NCI-H2029 treated with DMSO at 0.1 percent for 48 hours (cell line): ENCODE measurements around the gene TCEAL1.
"Not testable (repeated sequence)": the region's sequence is repeated elsewhere in the genome, so short reads cannot be mapped to it uniquely, and the experiment has no call there.

Experiments used
- DNase-seq: peaks from one replicate; lab custom pipeline; 2025; lab: John Stamatoyannopoulos, UW

TCEAL1 gene, protein sequence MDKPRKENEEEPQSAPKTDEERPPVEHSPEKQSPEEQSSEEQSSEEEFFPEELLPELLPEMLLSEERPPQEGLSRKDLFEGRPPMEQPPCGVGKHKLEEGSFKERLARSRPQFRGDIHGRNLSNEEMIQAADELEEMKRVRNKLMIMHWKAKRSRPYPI

DNA sequence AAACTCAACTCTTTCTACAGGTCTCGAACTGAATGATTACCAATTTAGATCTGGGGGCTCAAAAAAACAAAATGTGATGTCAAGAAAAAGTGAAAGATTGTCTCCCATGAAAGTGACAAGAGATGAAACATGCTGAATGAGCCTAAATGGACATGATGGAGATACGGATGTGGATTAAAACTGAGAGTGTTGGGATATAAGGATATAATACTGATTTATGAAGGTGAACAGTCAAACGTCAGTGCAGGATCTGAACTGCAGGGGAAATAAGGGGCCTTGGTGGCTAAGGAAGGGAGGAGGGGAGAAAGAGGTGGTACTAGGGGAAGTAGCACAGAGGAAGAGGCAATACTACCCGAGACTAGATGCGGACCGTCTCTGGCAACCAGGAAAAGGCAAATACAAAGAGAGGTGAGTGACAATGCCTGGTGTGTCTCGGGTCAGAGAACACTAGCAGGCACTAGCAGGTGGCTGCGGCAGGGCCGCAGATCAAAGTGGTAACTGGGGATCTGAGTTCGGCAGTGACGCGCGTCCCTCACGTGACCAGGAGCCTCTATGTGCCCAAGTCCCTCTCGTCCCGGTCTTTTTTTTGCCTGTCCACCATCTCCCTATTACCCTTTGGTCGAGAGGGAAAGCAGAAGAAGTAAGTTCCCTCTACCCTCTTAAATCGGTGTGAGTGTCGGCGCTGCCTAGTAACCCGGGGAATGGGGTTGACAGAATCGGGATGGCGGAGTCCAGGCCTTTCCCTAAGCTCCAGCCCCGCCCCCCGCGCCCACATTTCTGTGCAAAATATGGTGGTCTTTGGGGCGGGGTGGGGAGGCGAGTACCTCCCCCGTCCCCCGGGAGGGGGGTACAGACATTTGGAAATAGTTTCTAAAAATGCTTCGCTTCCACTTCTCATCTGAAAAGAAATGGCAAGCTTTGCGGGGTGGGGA lies at the start of gene TCEAL1:
Gene TCEAL1, plus strand, starts transcription at position 590 of the 932 bp plus-strand sequence. CDS start 942 bp downstream, outside the sequence.
- peak; percentile 31 for DNase-seq

DNA sequence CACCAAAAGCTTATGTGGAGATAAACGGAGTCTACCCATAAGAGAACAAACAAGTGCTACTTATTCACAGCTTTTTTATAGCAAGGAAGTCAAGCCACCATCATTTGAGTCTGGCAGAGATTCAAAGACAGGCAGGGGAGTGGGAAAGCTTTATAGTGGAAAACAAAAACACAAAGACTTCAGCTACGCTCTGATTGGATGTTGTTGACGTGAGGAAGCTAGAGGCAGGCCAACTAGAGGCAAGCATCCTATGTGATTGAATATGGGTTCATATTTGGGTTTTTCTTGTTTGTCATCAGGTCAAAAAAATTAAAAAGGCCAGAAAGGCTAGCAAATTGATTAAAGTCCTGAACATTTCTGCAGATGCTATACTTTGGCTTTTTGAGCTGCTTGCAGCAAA lies 44.2 kb upstream of the TCEAL1 start:
- DNase-seq = no peak

DNA sequence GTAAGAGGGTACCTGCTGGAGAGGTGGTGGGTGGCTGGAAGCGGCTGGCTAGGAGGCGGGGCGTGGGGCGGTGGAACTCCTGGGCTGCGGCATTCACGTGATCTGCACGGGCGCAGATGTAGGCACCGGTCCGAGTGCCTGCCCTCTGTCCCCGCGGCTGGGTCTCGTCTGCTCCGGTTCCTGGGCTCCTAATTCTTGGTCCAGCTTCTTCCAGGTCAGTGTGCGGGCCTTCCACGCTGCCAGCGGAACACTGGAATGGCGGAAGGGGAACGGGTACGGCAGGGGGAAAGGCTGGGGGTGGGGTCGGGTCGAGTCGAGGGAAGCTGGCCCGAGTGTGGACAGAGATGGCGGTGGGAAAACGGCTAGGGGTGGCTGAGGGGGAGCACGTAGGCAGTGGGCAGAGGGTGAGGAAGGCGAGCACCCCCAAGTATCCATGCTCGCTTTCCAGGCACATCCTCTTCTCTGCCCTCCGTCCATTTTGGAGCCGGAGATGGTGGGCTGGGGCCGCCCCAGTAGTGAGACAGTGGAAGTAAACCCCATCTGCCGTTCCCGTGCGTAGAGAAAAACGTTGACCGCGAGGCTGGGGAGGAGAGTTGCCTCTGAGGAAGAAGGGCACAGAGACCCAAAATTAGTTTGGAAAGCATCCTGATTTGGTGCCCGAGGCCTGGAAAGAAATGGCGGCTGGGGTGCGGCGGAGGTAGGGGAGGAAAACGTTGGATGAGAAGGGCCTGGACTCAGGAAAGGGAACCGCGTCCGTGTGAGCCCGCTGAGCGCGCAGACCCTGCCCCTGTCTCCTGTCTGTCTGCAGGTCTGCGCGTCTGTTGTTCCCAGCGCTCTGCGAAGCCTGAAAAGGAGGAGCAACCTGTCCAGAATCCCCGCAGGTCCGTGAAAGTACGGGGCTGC lies 43.1 kb upstream of the TCEAL1 start, which contains the start of gene TCEAL4:
Gene TCEAL4, plus strand, starts transcription at position 105 of the 903 bp plus-strand sequence. CDS start 1,161 bp downstream, outside the sequence.
- DNase-seq = peak; percentile 3

DNA sequence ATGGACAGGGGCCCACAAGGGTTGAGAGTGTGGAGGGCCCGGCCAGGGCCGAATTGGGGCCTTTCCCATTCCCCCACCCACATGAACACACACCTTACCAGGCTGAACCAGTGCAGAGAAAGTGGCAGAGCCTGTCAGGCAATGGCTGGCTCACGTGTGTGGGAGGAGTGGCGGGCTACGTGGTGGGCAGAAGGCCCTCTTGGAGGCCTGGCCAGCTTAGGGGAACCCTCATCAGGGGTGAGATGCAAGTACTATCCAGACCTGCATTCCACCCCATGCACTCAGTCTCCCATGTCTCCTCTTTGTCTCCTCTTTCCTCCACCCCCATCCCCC lies 42.5 kb upstream of the TCEAL1 start:
- no peak for DNase-seq

DNA sequence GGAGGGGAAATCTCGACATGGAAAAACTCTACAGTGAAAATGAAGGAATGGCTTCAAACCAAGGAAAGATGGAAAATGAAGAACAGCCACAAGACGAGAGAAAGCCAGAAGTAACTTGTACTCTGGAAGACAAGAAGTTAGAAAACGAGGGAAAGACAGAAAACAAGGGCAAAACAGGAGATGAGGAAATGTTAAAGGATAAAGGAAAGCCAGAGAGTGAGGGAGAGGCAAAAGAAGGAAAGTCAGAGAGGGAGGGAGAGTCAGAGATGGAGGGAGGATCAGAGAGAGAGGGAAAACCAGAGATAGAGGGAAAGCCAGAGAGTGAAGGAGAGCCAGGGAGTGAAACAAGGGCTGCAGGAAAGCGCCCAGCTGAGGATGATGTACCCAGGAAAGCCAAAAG lies 42.1 kb upstream of the TCEAL1 start:
- no peak for DNase-seq

DNA sequence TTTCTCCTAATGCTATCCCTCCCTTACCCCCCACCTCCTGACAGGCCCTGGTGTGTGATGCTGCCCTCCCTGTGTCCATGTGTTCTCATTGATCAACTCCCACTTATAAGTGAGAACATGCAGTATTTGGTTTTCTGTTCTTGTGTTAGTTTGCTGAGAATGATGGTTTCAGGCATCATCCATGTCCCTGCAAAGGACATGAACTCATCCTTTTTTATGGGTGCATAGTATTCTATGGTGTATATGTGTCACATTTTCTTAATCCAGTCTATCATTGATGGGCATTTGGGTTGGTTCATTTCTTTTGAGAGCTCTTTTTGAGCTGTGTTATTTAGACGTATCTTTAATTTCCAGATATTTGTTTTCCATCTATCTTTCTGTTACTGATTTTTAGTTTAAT lies 36.5 kb upstream of the TCEAL1 start:
- DNase-seq = not testable (repeated sequence)

DNA sequence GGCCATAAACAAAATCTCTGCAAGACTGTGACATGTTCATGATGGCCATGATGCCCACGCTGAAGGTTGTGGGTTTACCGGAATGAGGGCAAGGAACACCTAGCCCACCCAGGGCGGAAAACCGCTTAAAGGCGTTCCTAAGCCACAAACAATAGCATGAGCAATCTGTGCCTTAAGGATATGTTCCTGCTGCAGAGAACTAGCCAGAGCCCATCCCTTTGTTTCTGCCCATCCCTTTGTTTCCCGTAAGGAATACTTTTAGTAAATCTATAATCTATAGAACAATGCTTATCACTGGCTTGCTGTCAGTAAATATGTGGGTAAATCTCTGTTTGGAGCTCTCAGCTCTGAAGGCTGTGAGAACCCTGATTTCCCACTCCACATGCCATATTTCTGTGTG lies 33.6 kb upstream of the TCEAL1 start:
- not testable (repeated sequence) for DNase-seq

DNA sequence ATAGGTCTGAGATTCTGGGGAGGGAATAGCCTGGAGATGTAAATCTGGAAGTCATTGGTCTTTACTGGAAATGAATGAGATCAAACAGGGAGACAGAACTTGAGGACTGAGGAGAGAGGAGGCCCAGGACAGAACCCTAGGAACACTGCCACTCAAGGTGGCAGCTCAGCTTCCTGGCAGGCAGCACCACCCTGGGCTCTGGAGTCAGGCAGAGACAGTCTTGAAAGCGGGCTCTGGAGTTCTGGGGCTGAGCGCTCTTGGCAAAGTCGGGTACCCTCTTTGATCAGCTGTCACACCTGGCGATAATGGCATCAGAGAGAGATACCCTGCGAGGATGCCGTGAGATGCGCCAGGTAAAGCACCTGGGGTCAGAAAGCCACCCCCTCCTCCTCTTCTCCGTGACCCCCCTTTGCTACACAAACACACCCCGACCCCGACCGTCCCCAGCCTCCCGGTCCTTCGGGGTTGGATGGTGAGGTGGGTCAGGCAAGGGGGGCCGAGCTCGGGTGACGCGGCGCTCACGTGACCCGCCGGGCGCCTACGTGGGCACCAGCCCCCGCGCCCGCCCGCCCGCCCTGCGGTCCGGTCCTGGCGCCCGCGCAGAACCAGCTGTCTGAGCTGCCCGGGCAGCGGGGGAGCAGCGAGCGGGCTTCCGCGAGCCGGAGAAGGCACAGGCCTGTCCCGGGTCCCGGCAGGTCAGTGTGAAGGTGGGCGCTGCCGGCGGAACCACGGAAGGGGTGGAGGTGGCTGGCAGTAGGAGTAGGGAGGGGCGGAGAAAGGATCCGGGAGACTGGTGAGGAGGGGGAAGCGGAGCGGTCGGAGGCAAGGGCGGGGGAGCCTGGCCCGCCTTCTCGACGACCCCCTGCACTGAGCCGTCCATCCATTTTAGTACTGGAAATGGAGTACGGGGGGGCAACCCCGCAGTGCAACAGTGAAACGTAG lies 21.1 kb upstream of the TCEAL1 start, which contains the start of gene TCEAL3:
Gene TCEAL3, plus strand, starts transcription at position 600 of the 942 bp plus-strand sequence. CDS start 1,102 bp downstream, outside the sequence.
- no peak for DNase-seq

DNA sequence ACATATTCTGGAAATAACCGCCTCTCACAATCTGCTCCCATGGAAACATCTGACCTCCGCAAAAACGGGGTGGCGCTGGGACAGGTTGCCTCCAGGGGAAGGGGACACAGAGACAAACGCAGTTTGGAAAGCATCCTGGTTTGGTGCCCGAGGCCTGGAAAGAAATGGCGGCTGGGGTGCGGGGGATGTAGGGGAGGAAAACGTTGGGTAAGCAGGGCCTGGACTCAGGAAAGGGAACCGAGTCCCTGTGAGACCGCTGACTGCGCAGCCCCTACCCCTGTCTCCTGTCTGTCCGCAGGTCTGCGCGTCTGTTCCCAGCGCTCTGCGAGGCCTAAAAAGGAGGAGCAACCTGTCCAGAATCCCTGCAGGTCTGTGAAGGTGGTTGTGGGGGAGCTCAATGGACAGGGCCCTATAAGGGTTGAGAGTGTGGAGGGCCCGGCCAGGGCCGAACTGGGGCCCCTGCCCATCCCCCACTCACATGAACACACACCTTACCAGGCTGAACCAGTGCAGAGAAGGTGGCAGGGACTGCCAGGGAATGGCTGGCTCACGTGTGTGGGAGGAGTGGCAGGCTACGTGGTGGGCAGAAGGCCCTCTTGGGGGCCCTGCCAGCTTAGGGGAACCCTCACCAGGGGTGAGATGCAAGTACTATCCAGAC lies 20.3 kb upstream of the TCEAL1 start:
- DNase-seq = no peak

DNA sequence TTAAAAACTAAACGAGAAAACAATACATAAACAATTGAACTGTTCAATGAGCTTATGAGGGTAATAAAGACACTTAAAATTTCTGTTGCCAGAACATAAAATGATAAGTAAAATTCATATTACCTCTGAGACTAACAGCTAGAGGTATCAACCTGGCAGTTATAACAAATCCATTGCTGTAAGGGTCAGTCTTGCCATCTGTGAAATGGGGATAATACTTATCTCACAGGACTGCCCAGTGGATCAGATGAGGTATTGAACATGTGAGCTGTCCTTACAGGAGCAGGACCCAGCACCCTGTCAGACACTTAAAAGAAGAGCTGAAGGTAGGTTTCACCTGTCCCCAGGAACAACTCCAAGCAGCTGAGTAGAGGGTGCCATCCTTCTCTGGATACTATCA lies 18.5 kb upstream of the TCEAL1 start:
- DNase-seq = no peak

DNA sequence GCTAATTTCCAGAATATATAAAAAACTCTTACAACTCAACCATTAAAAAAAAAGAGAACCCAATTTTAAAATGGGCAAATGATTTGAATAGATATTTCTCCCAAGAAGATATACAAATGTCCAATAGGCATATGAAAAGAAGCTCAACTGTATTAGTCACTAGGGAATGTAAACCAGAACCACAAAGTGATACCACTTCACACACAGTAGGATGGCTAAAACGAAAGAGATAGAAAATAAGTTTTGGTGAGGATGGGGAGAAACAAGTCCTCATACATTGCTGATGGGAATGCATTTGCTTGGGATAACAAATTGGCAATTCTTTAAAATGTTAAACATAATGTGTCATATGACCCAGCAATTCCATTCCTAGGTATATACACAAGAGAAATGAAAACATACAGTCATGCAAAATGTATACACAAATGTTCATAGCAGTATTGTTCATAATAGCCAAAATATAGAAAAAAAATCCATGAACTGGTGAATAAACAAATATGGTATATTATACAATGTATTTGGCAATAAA lies 15.3 kb upstream of the TCEAL1 start:
- no peak for DNase-seq

DNA sequence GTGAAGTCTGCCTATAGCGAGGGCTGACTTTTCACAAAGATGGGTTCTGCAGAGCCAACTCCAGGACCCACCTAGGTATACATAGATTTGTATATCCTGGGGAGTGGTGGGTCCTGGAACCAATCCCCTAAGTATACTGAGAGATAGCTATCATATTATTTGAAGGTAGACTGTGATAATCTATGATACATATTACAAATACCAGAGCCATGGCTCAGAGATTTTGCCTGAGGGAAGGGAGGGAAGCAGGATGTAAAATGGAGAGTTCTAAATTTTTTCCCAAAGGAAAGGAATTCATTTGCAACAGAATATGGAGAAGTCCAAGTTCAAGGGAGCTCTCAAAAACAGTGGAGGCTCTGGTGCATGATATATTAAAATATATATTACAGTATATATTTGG lies 13.8 kb upstream of the TCEAL1 start:
- no peak for DNase-seq

DNA sequence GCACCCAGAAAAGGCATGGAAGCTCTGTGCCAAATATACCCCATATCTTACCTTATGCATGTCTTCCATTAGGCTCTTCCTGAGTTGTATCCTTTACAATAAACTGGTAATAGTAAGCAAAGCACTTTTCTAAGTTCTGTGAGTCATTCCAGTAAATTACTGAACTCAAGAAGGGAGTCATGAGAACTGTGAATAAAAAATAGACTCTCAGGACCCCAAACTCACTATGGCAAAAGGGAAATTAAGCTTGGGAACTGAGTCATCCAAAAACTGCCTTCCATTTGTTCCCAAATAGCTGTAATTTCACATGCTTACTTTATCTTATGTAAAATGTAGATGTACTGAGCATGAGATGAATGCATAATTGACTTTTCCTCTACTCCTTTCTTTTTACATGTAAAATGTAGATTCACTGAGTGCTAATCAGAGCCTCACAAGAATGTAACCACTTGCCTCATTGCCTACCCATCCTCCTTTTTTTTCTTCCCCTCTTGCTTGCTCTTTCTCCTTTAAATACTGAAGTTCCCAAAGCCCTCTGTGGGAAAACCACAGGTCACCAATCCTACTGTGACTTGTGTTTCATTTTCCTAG lies 12.9 kb upstream of the TCEAL1 start:
- no peak for DNase-seq

DNA sequence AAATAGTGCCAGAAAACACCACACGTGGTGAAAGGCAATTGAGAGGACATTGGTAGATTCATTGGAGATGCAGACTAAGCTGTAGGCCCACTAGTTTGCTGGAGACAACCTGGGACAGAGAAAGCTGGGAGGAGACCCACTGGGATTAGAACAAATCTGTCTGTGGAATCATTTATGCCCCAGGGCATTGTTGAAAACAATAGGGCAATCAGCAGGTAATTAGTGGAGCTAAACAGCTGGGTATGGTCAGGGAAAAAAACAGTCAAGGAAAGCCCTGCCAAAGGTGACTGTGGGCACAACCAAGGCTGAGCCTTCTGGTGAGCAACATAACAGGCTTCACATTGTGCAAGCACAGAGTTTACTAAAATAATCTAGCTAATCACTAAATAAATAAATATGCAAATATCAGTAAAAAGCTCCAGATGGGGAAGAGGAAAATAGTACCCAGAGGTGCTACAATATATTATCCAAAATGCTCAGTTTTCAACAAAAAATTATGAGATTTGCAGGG lies 12.0 kb upstream of the TCEAL1 start:
- DNase-seq = no peak

DNA sequence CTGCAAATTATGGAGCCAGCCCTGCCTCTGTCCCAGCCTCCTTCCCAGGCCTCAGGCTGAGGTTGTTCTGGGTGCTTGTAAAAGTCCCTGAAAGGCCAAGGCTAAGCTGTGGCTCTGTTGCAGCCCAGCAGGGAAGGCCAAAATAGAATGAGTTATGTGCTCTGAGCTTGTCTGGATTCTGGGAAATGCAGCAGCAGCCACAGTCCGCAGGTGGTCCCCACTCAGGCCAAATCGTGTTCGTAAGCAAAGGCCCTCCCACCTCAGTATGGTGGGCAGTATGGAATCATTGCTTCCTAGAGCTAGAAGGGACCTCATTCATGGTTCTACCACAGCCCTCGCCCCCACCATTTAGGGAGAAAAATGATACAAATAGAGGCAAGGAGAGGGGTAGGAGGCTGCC lies 4.7 kb upstream of the TCEAL1 start:
- DNase-seq = no peak

DNA sequence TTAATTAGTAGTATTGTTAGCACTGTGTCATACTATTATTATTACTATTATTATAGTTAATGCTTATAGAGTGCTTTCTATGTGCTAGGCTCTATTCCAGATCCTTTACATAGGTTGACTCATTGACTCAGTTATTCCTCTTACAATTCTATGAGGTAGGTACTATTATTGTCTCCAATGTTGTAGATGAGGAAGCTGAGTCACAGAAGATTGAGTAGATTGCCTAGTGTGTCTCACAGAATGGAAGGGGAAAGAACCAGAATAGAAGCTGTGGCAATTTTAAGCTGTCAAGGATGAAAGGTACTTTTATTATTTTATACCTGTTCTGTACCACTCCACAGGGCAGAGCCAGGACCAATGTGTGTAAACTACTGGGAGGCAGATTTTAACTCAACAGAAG lies 1.9 kb upstream of the TCEAL1 start:
- DNase-seq = no peak

DNA sequence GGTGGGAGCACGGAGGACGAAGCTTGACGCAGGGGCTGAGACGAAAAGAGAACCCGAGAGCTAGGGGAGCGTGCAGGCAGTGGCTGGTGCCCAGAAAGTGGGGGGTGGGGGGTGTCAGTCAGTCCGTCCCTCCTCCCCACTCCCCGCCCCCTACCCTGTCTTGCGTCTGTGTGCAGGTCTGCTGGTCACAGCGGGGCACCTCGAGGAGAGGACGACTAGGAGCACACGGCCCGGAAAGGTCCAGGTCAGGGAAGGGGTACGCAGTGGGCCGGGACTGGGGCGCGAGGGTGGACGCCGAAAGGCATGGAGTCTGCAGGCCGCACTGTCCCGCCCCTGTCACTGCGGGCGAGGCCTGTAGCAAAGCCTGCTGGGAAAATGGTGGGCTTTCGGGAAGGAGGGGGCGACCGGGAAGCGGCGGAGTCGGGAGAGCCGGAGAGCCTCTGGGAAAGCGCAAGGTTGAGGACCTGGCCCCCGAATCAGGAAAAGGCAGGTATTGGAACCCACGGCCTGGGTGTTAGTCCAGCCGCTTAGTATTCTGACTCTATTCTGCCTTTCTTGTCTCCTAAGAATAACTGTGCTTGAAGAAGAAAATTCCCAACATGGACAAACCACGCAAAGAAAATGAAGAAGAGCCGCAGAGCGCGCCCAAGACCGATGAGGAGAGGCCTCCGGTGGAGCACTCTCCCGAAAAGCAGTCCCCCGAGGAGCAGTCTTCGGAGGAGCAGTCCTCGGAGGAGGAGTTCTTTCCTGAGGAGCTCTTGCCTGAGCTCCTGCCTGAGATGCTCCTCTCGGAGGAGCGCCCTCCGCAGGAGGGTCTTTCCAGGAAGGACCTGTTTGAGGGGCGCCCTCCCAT lies 769 bp downstream of the TCEAL1 start:
- peak; percentile 12 for DNase-seq

DNA sequence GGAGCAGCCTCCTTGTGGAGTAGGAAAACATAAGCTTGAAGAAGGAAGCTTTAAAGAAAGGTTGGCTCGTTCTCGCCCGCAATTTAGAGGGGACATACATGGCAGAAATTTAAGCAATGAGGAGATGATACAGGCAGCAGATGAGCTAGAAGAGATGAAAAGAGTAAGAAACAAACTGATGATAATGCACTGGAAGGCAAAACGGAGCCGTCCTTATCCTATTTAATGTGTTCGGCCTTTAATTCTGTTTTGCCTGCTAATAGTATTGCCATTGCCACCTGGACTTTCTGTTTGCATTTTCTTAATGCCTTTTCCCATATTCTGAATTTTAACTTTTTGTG lies 1.4 kb downstream of the TCEAL1 start:
- DNase-seq = no peak

DNA sequence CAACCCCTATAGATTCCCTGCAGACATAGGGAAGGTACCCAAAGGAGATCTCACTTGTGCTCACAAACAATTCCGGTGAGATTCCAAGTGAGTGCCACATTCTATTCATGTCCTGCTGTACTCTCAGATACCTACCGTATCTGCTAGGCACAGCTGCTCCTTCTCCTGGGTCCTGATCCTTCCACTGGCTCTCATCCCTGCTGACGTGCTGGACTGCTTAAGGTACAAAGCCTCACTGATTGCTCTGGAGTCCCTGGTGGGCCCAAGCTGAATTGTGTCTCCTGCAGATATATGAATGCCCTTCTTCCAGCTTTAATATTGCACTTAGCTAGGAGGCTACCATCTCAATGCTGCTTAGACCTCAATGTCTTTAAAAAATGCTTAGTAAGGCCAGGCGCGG lies 2.4 kb downstream of the TCEAL1 start:
- DNase-seq = no peak
